DMS153 treated with DMSO at 0.1 percent for 48 hours (cell line): ENCODE results near the gene RAB40C.

Source experiments
- DNase-seq: peaks from one replicate; lab custom pipeline; 2025; ENCODE audit not compliant: unreplicated experiment; lab: John Stamatoyannopoulos, UW

RAB40C gene

DNA sequence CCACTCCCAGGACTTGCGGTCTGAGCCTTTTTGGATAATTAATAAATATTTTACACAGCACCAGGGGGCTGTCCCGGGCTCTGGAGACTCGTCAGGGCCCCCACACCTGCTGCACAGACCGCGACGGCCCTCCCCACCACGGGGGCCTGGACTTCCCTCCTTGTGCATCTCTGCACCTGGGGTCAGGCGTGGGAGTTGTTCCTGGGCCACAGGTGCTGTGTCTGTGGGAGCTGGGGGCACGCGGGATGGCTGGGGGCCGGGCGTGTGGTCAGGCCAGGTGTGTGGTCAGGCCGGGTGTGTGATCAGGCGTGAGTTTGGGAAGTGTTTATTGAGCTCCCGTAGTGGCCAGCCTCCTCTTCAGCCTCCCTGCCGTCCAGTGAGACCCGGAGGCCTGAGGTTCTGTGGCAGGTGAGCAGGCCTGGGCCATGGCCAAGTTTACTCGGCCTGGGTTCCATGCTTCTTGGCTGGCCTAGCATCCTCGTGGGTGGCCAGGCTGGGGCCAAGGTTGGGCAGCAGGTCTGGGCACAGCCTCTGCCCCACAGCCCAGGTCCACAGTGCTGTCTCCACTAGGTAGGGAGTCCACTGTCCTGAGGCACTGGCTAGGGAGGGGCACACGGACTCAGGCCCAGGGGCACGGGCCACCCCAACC, 88.5 kb downstream of the RAB40C start:
- no peak for DNase-seq
